Mesothelial cell of epicardium (in vitro differentiated cells): ENCODE measurements around the gene GRID1. TPM values are rescaled to one million over a fixed set of nuclear protein-coding genes. Genes with fewer than 3 reads are reported as not detected.

Experiments
- DNase-seq, 2 experiments: peaks; one replicate each; pipeline ENCODE4 v3.0.0; 2021; ENCODE audit warnings: low spot score in 2 of 2; ENCODE audit not compliant: unreplicated experiment in 2 of 2
- H3K27ac Mint-ChIP-seq: 2 replicates; pipeline ENCODE4 v1.8.0; 2021; ENCODE audit warnings: mixed read lengths
- H3K27me3 Mint-ChIP-seq: 2 replicates; pipeline ENCODE4 v1.8.0; 2021; ENCODE audit warnings: low read depth, mixed read lengths
- H3K36me3 Mint-ChIP-seq: 2 replicates; pipeline ENCODE4 v1.8.0; 2021; ENCODE audit warnings: mixed read lengths
- H3K4me1 Mint-ChIP-seq: 2 replicates; pipeline ENCODE4 v1.8.0; 2021; ENCODE audit warnings: mixed read lengths
- H3K4me3 Mint-ChIP-seq: 2 replicates; pipeline ENCODE4 v1.8.0; 2021; ENCODE audit warnings: mild to moderate bottlenecking, moderate library complexity, mixed read lengths
- H3K9me3 Mint-ChIP-seq: 2 replicates; pipeline ENCODE4 v1.8.0; 2021; ENCODE audit warnings: mixed read lengths
- CTCF ChIP-seq: fragments of 200-600 bp; sonication (generic); IDR thresholded peaks from one replicate; pipeline ENCODE4 v1.5.0; 2021; ENCODE audit warnings: antibody characterized with exemption; ENCODE audit not compliant: unreplicated experiment
- total RNA-seq: library from RNA; stranded (reverse); gene quantifications from 3 replicates; pipeline ENCODE4 v1.2.1, GENCODE V29; 2021

The GRID1 gene
- total RNA-seq, 1 donor from 2014 or later: 0.22 TPM

- H3K9me3 Mint-ChIP-seq: peaks cover 12% of the 10 kb centered on the region
- TF ChIP-seq CTCF: no peak
- no peaks in the 10 kb centered on the region for H3K4me1 Mint-ChIP-seq
Observed at GRCh38 chr10:85993840-85994507, 372.6 kb downstream of the GRID1 start.

GRCh38 chr10:85993140-85993539 is 373.5 kb downstream of the GRID1 start:
- Mint-ChIP-seq H3K4me3 (no peak overlapping the region), H3K4me1 (no peaks in the 10 kb centered on the region), H3K27me3 (peaks cover 17% of the 10 kb centered on the region), H3K9me3 (peaks cover 8% of the 10 kb centered on the region), H3K36me3 (no peaks in the 10 kb centered on the region), H3K27ac (no peak overlapping the region)
- no peak for DNase-seq
- no peak for TF ChIP-seq CTCF

More at GRCh38 chr10:85993840-85994507, 372.6 kb downstream of the GRID1 start:
- Mint-ChIP-seq H3K4me3 (no peak overlapping the region), H3K27me3 (peaks cover 14% of the 10 kb centered on the region), H3K36me3 (no peaks in the 10 kb centered on the region), H3K27ac (no peak overlapping the region)
- no peak for DNase-seq

- Mint-ChIP-seq H3K4me1 (no peaks in the 10 kb centered on the region), H3K9me3 (peaks cover under 1% of the 10 kb centered on the region), H3K36me3 (no peaks in the 10 kb centered on the region), H3K27me3 (peaks cover 24% of the 10 kb centered on the region), H3K27ac (no peak overlapping the region), H3K4me3 (no peak overlapping the region)
- no peak for TF ChIP-seq CTCF
- no peak for DNase-seq
Observed at GRCh38 chr10:85992324-85992723, 374.3 kb downstream of the GRID1 start.

GRCh38 chr10:85986777-85987176 is 379.8 kb downstream of the GRID1 start:
- peaks cover 26% of the 10 kb centered on the region for H3K27me3 Mint-ChIP-seq
- no peaks in the 10 kb centered on the region for H3K36me3 Mint-ChIP-seq
- no peak for TF ChIP-seq CTCF
- no peaks in the 10 kb centered on the region for H3K4me1 Mint-ChIP-seq
- no peak overlapping the region for H3K4me3 Mint-ChIP-seq
- DNase-seq: no peak
- H3K27ac Mint-ChIP-seq: no peak overlapping the region
- no peaks in the 10 kb centered on the region for H3K9me3 Mint-ChIP-seq

GRCh38 chr10:85983051-85983450 is 383.5 kb downstream of the GRID1 start:
- no peak overlapping the region for H3K27ac Mint-ChIP-seq
- peaks cover 21% of the 10 kb centered on the region for H3K27me3 Mint-ChIP-seq
- H3K4me3 Mint-ChIP-seq: no peak overlapping the region
- H3K4me1 Mint-ChIP-seq: no peaks in the 10 kb centered on the region
- no peaks in the 10 kb centered on the region for H3K36me3 Mint-ChIP-seq
- no peaks in the 10 kb centered on the region for H3K9me3 Mint-ChIP-seq
- DNase-seq: no peak
- no peak for TF ChIP-seq CTCF
